ENCODE results near the gene STK32B.

STK32B gene

DNA sequence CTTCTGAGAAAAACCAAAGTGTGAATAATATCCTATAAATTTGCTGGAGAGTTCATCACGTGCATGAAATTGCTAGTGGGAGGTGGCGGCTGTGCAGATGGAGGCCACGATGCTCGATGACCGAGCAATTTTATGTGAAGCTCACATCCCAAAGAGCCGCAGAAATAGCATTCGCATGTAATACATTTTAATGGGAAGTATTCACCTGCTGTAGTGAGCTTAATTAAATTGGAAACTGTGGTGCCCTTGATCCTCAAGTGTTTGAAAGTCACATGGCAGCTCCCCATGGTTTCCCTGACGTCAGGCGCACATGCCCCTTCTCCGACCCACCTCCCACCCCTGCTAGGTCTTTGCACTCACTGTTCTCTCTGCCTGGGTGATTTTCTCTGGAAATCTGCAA, 136.8 kb downstream of the STK32B start:
- ChIA-PET POLR2A (no interaction called here), CTCF (no interaction called here)
- H3K27ac ChIP-seq (ENCODE audit: extremely low read depth, low read depth, low read length) = no peak overlapping the region

DNA sequence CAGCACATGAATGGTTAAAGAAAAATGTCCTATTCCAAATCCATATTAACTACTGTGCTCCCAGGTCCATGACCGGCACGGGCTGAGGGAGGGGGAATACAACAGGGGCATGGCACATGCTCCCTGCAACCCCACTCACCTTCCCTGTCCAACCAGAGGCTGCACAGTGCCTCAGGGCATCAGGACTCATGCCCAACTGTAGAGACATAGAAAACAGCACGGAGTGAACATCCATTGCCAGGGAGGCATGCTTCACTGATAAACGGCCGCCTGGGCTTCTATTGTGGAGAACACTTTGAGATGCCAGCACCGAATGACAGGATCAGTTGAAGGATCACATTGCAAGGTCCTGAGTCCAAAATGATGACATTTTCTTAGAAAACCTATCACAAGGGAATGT, 140.6 kb downstream of the STK32B start:
- Histone ChIP-seq H3K4me1 (ENCODE audit: control insufficient read depth, insufficient read depth, low read length) (no peaks in the 10 kb centered on the region), H3K9me3 (ENCODE audit: control insufficient read depth, insufficient read depth, low read depth, low read length) (no peaks in the 10 kb centered on the region), H3K4me3 (ENCODE audit: low read depth, low read length) (no peak overlapping the region), H3K36me3 (ENCODE audit: control insufficient read depth in 2 of 2, insufficient read depth in 1 of 2, low read length in 2 of 2) (no peaks in the 10 kb centered on the region), H3K27ac (ENCODE audit: extremely low read depth, low read depth, low read length) (no peak overlapping the region)
- POLR2A ChIA-PET = no interaction called here
- TF ChIP-seq ZFP69B (tag by site-specific recombination; IDR thresholded peaks at IDR 0.05) (no peak), ZNF600 (tag by site-specific recombination; IDR thresholded peaks at IDR 0.05) (no peak), ZNF169 (tag by site-specific recombination; IDR thresholded peaks at IDR 0.05) (no peak)
- CTCF ChIA-PET = no interaction called here

More for the DNA sequence above, 136.8 kb downstream of the STK32B start:
- no peaks in the 10 kb centered on the region for H3K36me3 ChIP-seq (ENCODE audit: control insufficient read depth in 2 of 2, insufficient read depth in 1 of 2, low read length in 2 of 2)
- no peaks in the 10 kb centered on the region for H3K4me1 ChIP-seq (ENCODE audit: control insufficient read depth, insufficient read depth, low read length)
- H3K9me3 ChIP-seq (ENCODE audit: control insufficient read depth, insufficient read depth, low read depth, low read length) = no peaks in the 10 kb centered on the region
- TF ChIP-seq ZNF664 (tag by site-specific recombination; IDR thresholded peaks at IDR 0.05) = no peak
- no peak for TF ChIP-seq IKZF3 (tag by site-specific recombination; IDR thresholded peaks at IDR 0.05)
- TF ChIP-seq ZNF157 (tag by site-specific recombination; IDR thresholded peaks at IDR 0.05) = no peak
- TF ChIP-seq ZNF2 (tag by site-specific recombination; IDR thresholded peaks at IDR 0.05) = no peak
- TF ChIP-seq ZNF768 (tag by site-specific recombination; IDR thresholded peaks at IDR 0.05) = no peak
- TF ChIP-seq, protein P1, sequence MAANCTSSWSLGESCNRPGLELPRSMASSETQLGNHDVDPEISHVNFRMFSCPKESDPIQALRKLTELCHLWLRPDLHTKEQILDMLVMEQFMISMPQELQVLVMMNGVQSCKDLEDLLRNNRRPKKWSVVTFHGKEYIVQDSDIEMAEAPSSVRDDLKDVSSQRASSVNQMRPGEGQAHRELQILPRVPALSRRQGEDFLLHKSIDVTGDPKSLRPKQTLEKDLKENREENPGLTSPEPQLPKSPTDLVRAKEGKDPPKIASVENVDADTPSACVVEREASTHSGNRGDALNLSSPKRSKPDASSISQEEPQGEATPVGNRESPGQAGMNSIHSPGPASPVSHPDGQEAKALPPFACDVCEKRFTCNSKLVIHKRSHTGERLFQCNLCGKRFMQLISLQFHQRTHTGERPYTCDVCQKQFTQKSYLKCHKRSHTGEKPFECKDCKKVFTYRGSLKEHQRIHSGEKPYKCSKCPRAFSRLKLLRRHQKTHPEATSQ (tag by site-specific recombination; IDR thresholded peaks at IDR 0.05) = no peak
- TF ChIP-seq ZNF416 (tag by site-specific recombination; IDR thresholded peaks at IDR 0.05) = no peak
- TF ChIP-seq, protein P2, sequence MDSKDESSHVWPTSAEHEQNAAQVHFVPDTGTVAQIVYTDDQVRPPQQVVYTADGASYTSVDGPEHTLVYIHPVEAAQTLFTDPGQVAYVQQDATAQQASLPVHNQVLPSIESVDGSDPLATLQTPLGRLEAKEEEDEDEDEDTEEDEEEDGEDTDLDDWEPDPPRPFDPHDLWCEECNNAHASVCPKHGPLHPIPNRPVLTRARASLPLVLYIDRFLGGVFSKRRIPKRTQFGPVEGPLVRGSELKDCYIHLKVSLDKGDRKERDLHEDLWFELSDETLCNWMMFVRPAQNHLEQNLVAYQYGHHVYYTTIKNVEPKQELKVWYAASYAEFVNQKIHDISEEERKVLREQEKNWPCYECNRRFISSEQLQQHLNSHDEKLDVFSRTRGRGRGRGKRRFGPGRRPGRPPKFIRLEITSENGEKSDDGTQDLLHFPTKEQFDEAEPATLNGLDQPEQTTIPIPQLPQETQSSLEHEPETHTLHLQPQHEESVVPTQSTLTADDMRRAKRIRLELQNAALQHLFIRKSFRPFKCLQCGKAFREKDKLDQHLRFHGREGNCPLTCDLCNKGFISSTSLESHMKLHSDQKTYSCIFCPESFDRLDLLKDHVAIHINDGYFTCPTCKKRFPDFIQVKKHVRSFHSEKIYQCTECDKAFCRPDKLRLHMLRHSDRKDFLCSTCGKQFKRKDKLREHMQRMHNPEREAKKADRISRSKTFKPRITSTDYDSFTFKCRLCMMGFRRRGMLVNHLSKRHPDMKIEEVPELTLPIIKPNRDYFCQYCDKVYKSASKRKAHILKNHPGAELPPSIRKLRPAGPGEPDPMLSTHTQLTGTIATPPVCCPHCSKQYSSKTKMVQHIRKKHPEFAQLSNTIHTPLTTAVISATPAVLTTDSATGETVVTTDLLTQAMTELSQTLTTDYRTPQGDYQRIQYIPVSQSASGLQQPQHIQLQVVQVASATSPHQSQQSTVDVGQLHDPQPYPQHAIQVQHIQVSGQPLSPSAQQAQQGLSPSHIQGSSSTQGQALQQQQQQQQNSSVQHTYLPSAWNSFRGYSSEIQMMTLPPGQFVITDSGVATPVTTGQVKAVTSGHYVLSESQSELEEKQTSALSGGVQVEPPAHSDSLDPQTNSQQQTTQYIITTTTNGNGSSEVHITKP (tag by site-specific recombination; IDR thresholded peaks at IDR 0.05) = no peak
- TF ChIP-seq ZNF571 (tag by site-specific recombination; IDR thresholded peaks at IDR 0.05) = no peak
- no peak for TF ChIP-seq ZNF776 (tag by site-specific recombination; IDR thresholded peaks at IDR 0.05; ENCODE audit: borderline replicate concordance)
- TF ChIP-seq, protein P3, sequence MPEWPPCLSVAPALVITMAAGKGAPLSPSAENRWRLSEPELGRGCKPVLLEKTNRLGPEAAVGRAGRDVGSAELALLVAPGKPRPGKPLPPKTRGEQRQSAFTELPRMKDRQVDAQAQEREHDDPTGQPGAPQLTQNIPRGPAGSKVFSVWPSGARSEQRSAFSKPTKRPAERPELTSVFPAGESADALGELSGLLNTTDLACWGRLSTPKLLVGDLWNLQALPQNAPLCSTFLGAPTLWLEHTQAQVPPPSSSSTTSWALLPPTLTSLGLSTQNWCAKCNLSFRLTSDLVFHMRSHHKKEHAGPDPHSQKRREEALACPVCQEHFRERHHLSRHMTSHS (tag by site-specific recombination; IDR thresholded peaks at IDR 0.05) = no peak
- TF ChIP-seq, protein P4, sequence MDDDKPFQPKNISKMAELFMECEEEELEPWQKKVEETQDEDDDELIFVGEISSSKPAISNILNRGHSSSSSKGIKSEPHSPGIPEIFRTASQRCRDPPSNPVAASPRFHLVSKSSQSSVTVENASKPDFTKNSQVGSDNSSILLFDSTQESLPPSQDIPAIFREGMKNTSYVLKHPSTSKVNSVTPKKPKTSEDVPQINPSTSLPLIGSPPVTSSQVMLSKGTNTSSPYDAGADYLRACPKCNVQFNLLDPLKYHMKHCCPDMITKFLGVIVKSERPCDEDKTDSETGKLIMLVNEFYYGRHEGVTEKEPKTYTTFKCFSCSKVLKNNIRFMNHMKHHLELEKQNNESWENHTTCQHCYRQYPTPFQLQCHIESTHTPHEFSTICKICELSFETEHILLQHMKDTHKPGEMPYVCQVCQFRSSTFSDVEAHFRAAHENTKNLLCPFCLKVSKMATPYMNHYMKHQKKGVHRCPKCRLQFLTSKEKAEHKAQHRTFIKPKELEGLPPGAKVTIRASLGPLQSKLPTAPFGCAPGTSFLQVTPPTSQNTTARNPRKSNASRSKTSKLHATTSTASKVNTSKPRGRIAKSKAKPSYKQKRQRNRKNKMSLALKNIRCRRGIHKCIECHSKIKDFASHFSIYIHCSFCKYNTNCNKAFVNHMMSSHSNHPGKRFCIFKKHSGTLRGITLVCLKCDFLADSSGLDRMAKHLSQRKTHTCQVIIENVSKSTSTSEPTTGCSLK (tag by site-specific recombination; IDR thresholded peaks at IDR 0.05) = no peak
- no peak for TF ChIP-seq ZNF404 (tag by site-specific recombination; IDR thresholded peaks at IDR 0.05)
- no peak for TF ChIP-seq ZNF837 (tag by site-specific recombination; IDR thresholded peaks at IDR 0.05)
- TF ChIP-seq, protein P5, sequence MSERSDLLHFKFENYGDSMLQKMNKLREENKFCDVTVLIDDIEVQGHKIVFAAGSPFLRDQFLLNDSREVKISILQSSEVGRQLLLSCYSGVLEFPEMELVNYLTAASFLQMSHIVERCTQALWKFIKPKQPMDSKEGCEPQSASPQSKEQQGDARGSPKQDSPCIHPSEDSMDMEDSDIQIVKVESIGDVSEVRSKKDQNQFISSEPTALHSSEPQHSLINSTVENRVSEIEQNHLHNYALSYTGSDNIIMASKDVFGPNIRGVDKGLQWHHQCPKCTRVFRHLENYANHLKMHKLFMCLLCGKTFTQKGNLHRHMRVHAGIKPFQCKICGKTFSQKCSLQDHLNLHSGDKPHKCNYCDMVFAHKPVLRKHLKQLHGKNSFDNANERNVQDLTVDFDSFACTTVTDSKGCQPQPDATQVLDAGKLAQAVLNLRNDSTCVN (tag by site-specific recombination; optimal IDR thresholded peaks at IDR 0.05) = no peak
- TF ChIP-seq SCRT2 (tag by site-specific recombination; IDR thresholded peaks at IDR 0.05) = no peak
- H3K4me3 ChIP-seq (ENCODE audit: low read depth, low read length) = no peak overlapping the region

Data from HEK293 (cell line).